GM18861 (cell line): ENCODE data around the gene FGA.
A peak's percentile ranks its signal among the peaks of the same experiment; 100 is the strongest.

Experiments used
- ATAC-seq: cut with Tn5 transposase; IDR thresholded peaks from one replicate; pipeline ENCODE4 v1.9.1; 2021; ENCODE audit not compliant: unreplicated experiment

The FGA gene

DNA sequence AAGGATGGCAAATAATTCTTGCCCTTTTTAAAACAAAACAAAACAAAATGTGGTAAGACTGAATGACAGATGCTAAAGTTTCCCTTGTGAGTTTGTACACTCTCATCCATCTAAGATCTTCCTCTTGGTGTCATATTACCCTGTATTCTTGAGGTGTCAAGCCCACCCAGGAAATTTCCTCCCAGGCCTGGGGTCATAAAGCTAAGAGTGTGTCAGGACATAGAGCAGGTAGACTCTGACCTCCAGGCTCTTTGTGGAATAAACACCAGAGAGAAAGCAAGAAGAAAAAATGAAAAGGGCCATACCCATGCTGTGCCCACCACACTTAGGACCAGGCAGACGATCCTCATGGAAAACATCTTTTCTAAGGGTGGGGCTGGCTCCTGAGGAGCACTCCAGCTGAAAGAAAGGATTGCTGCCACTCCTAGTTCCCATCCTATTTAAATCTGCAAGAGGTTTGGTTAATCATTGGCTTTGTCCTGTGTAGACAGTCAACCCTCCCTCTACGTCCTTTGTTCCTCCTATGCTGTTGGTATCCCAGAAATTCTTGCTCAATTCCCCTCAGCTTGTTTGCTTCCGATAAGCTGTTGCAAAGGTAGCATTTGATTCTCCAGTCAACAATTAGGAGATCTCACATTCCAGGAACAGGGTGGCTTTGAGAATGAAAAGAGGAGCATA is at the start of gene FGA:
Gene FGA (minus strand): TSS at position 414 of the 678 bp plus-strand sequence. CDS start 55 bp downstream, at position 359.
- ATAC-seq = no peak

DNA sequence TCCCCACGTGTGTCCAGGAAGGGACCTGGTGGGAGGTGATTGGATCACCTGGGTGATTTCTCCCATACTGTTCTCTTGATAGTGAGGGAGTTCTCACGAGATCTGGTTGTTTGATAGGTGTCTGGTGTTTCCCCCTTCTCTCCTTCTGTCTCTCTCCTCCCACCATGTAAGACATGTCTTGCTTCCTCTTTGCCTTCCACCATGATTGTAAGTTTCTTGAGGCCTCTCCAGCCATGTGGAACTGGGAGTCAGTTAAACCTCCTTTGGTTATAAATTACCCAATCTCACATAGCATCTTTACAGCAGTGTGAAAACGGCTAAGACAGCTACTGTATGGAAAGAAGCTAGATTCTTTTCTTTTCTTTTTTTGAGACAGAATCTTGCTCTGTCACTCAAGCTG is 43.5 kb upstream of the FGA start:
- peak; percentile 59 for ATAC-seq

DNA sequence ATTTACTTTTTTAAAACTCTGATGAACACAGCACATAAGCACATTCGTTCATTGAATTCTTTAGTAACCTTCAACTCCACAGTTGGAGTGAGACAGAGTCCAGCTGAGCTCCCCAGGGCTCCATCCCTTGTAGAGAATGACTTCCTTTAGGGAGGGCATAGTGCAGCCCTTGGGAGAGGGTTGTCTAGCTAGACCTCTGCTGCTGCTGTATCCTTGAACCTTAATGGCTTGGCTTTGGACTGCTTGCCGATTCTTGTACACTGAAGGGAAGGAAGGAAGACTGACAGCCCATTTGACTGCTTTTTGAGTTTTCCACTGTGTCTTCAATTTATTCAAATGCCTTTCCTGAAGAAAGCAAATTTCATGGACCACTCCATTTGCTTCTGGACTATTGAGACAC is 41.3 kb upstream of the FGA start:
- no peak for ATAC-seq

DNA sequence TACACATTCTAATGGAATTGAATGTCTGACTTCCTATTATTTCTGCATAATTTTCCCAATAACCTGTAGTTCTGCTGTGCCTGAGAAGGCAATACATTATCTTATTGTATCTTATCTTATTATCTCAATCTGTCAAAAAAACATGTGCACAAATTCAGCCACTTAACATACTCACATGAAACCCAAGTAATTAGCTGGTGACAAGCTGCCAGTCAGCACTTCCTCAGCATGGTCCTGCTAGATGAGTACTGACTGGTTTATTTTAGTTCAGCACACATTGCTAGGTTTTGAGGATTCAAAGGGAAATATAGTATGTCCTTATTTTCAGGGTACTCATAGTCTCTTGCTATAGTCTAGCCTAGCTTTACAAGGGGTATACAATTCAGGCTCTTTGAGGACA is 39.8 kb upstream of the FGA start:
- ATAC-seq = no peak

DNA sequence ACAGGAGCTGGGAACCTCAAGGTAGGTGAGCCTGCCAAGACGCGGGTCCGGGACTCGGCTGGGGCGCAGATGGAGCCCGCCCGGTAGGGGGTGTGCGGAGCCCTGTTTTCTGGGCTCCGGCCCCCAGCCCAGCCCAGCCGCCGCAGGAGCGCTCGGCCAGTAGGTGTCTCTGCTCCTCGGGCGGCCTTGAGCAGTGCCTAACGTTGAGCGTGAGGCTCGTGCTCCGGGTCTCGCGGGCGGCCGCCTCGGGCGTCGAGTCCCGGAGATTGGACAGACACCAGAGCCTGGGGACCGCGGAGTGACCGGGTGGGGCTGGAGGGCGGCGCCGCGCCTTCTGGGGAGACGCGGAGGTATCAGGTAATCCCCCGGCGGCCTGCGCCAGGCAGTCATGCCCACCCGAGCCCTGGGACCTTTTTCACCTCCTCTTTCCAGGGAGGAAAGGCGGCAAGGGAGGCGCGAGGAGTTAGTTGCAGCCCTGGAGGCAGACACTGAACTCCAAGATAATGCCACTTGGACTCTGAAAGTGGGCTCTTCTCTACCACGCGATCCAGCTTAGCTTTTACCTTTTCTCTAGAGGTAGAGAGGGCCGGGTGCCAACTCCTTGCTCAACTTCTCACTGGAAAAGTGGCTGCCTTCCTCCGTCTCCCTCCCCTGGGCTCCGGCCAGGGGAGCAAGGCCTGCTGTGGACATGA is 36.4 kb upstream of the FGA start:
- ATAC-seq = peak; percentile 96

DNA sequence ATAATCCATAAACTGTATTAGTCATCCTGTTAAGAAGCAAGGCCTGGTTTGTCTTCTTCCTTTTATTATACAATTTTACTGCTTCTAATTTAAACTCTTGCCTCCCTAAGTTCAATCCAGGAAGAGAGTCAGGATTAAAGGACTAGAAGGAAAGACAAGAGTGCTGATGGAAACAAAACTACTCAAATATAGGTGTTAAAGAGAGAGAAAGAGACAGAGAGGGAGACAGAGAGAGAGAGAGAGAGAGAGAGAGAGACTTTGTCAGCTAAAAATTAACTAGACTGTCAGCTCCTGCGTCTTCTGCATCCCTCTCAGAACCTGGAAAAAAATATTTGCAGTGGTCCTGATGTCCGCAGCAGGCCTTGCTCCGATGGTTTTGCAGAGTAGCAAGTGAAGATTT is 35.4 kb upstream of the FGA start:
- ATAC-seq = no peak

DNA sequence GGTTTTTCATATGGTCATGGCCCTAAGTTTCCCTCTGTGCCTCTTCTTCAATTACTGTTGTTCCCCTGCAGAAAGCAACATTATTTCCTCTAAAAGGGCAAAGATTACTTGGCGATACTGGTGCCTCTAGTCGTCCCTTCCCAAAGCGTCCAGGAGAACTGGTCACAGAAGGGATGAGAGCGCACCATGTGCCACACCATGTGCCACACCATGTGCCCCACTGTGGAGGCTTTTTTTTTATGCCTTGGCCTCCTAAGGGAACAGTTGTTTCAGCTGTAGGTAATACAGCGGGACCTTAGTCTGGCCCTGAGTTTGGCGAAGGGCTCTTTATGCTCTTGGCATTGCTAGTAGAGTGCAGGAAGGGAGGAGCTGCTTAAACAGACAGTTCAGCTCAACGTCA is 33.5 kb upstream of the FGA start:
- ATAC-seq = no peak

DNA sequence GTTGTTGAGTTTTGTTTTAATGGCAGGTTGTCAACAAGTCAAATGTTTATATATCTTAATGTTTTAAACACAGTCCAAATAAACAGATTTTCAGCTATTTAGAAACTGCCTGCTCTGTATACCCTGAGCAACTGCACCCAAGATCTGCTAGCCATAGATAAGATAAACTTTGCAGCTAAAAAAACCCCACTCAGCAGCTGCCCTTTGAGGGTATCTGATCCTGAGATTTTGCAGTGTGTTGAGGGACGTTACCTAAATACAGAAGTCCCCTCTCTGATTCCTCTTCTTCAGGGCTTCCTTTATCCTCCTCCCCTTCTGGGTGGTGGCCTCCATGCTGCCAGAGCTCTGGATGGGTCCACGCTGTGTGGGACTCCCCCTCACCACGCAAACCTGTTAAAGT is 32.9 kb upstream of the FGA start:
- ATAC-seq = no peak

DNA sequence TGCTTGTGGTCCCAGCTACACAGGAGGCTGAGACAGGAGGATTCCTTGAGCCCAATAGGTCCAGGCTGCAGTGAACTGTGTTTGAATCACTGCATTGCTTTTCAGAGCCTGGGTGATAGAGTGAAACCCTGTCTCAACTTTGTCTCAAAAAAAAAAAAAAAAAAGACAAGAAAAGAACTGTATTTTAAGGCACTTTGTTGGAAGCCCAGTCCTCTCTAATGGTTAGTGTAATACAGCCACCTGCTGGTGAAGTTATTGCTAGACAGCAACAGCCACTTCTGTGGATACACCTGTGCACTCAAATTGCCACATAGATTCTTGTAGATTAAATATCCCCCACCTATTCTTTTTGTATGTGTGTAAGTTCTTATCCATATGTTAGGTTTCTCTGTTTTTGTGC is 32.1 kb upstream of the FGA start:
- ATAC-seq = peak; percentile 34

DNA sequence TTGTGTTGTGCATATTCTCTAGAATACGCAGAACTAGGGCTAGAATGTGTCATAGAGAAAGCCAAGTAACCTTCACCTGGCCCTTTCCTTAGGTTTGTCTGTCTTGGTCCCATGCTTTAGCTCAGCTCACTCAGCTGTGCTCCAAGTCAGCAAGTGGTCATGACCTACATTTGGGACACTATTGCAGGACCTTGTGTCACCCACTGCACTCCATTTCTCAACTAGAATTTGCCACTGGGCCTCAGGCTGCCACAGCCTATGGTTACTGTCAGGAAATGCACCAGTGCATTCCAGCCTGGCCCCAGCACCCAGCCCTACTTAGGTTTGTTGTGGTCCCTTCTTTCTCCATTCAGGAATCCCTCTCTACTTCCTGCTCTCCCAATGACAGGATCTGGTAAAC is 29.6 kb upstream of the FGA start:
- no peak for ATAC-seq

DNA sequence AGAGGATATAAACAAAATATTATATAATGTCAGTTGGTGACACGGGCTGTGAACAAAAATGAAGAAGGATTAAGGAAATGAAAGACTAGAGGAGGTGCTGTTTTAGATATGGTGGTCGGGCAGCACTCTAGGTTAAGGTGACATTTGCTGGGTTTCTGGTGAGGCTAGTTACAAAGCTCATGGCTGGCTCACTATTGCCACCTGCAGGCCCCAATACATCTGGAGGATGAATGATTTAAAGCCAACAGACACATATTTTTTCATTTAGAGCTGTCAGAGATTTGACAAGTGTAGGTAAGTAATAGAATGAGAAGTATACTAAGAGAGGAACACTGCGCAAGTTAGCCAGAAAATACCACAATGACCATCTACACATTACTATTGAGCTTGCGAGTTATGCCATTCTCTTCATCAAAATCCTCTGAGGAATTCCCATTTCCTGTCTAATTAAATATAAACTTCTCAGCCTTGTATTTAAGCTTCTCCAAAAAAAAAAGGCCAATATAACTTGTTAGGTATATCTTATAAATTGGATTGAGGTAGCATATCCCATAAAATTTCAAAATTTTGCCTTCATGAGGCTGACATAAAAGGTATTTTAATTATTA is 28.3 kb upstream of the FGA start:
- peak; percentile 68 for ATAC-seq

DNA sequence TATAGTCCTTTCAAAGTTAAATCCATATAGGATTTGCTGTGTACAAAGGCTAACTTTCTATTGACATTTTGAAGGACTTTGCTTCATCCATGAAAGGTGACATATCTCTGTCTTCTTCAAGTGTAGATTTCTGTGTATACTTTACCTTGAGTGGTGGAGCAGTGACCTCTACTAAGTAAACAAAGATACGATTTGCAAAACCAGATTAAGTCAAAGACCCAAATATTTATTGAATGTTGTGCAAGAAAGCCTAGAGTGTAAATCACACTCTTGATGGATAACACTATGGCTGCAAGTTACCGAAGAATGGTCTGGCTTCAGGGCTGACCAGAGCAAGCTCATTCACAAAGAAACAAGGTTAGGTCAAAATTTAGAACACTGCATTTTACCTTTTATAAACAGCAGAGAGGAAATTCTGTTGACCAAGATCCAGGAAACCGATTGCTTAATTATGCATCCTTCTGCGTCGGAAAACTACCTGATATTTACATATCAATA is 27.3 kb upstream of the FGA start:
- ATAC-seq = no peak

DNA sequence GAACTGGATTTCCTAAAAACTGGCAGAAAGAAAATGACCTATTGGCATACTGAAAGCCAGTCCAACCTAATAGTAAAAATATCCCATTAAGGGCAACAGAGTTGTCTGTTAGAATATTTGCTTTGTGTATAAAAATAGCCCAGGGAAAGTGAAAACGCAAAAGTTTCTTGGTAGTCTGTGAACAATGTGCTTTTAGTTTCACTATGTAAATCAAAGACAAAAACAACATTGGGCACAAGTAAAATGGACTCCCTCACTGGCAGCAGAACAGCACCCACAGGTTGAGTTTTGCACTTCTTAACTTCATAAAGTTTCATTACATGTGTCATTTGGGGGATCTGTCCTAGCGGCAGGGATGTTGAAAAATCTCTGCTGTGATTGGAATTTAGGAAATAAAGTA is 26.2 kb upstream of the FGA start:
- ATAC-seq = peak; percentile 95

DNA sequence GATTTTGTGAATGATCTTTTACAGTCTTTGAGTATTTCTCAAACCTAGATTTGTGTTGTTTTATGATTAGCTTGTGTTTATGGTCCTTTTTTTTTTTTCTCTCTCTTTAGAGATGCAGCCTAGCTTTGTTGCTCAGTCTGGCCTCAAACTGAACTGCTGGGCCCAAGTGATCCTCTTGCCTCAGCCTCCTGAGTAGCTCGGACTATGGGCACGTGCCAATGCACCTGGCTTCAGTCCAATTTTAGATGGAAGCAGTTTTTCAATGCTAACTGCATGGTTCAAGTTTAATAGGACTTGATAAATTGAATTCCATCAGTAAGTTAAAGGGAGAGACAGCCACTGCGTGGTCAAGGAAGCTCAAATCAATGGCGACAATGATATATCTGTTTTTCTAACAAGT is 25.7 kb upstream of the FGA start:
- ATAC-seq = peak; percentile 3

DNA sequence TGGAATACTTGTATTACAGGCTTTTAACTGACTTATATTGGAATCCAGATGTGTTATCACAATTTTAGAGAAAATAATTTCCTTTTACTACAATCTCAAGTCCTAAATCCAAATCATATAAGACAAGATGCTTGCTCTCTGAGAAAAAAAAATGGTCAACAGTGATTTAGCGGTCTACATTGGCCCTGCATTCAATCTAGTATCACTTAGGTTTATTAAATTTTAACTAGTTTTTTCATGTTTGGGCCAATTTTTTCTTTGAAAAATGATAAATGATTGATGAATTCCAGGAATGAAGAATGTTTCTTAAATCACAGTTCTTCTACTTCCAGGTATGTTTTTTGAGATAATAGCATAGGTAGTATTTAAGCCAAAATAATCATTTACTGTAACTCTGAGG is 24.7 kb upstream of the FGA start:
- no peak for ATAC-seq

DNA sequence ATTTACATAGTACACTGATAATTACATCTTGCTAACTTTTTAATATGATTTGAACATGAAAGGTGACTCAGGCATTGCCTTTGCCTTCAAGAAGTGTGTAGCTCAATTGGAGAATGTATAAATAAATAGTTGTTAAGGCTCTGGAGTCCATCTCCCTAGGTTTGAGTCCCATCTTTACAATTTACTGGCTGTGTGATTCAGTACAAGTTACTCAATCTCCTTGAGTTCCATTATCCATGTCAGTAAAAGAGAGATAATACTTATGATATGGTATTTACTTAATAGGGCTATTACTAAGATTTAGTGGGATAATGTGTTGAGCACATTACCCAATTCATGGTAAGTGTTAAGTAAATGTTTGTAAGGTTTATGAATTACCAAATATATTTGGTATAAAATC is 23.8 kb upstream of the FGA start:
- no peak for ATAC-seq

DNA sequence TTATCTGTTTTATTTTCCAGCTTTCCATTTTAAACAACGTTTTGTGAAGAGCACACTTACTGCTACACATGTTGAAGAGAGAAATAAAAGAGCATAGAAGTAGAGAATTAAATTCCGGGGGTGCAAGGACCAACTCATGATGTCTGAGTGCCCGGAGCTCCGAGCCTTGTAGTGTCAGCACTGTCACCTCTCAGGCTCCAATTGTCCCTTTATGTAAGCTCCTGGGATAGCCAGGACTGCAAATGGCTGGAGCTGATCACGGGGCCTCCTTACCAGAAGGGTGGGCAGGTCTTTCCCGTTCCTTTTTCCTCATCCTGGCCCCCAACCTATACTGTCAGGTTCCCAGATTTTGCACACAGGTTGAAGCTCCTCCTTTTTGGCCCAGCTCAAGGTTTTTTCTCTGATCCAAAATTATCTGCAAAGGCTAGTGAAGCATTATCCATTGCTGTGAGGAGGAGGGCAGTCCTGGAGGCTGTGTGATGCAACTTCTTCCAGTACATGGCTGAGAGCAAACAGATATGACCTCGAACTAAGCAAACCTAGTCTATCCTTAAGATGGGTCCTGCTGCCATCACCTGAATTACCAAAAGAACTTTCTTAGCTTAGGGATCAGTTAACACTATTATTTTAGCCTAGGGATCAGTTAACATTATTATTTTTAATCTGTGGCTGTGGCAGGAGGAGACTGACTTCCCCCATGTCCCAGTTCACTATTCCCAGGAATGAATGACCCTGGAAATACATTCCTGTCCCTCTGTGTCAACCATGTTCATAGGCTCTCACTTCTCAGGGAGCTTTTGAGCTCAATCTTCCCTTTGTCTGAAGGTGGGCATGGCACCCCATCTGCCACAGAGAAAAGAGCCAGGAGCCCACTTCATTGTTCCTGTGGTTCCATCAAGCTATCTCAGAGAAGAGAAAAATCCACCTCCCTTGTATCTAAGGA is 22.2 kb upstream of the FGA start, which contains the start of gene FGG:
Gene FGG (minus strand): TSS at position 185 of the 943 bp plus-strand sequence. CDS start 47 bp downstream, at position 138.
- ATAC-seq = no peak

DNA sequence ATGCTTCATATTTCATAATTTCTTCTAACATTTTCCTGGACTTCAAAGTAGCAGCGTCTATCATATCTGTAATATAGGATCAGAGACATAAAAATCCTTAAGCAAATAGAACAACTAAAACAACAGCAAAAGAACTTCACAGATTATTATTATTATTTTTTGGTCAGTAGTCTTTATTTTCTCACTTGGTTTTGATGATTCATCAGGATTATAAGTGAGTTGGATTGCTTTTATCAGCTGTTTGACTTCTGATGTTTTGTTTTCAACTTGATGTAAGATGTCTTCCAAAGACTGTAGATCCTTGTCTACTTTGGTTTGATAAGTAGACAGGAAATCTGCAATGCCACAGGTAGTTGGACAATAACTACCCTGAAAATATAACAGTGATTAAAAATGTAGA is 21.3 kb upstream of the FGA start:
- no peak for ATAC-seq

DNA sequence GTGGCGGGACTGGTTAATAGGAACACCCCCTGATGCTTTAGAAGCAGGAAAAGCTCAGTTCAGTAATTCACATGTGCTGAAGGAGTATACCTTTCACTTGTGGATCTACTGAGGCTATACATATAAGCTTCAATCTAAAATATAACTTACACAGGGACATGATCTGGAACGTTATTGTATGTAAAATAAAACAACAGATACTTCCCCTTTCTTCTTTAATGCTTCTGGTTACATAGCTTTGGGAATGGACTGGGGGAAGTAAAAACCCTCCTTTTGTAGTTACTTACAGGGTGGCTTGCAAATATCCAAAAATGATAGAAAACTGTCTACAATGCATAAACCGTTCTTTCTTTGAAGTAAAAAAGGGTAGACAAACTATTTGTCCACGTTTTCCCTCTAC is 20.0 kb upstream of the FGA start:
- ATAC-seq = no peak

DNA sequence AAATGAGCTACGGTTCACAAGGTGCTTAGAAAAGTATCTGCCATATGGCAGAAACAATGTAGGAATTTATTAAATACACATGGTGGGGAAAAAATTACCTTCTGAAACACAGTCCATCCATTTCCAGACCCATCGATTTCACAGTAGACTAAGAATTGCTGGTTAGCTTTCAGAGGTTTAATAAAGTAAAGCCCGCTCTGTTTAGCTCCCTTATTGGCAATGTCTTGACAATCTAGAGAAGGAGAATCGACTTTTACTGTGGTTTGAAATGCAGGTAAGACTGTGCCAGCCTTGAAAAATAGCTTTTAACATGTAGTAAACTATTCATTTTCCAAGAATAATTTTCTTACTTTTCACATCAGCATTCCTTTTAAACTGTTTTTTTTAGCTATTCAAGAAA is 19.0 kb upstream of the FGA start:
- no peak for ATAC-seq
